Naive thymus-derived CD4-positive, alpha-beta T cell (primary cell): ENCODE measurements around the gene NAV1. TPM values are rescaled to one million over a fixed set of nuclear protein-coding genes. Genes with fewer than 3 reads are reported as not detected.
"Not testable (repeated sequence)": the region's sequence is repeated elsewhere in the genome, so short reads cannot be mapped to it uniquely, and the experiment has no call there.

Source experiments
- ATAC-seq: fragments of 150-1000 bp; cut with Tn5 transposase; 2 replicates; pipeline ENCODE4 v1.10.0; 2021; ENCODE audit warnings: mild to moderate bottlenecking, moderate library complexity
- CTCF ChIA-PET: fragments of 350-600 bp; sonication (Branson Sonifier 250); formaldehyde crosslinking; loops from one replicate; lab custom pipeline; 2021; ENCODE audit warnings: antibody characterized with exemption; lab: Charles Lee
- POLR2A ChIA-PET: fragments of 350-600 bp; sonication (Branson Sonifier 250); formaldehyde crosslinking; loops from one replicate; lab custom pipeline; 2021; ENCODE audit warnings: antibody characterized with exemption, inconsistent platforms; lab: Charles Lee
- DNase-seq, 9 donors: peaks; one replicate each; pipeline versions ENCODE4 v3.0.0 to v3.0.0-alpha.2; 2020 to 2022; ENCODE audit warnings: mixed read lengths in 1 of 9
- H3K27ac ChIP-seq: one replicate; pipeline ENCODE4 v1.7.0; 2013; ENCODE audit warnings: mild to moderate bottlenecking, low read depth, low read length, moderate library complexity
- H3K27me3 ChIP-seq, 2 donors: one replicate each; pipeline ENCODE4 v1.7.0; 2013; ENCODE audit warnings: low read length in 2 of 2, mild to moderate bottlenecking in 2 of 2, moderate library complexity in 2 of 2; ENCODE audit not compliant: control insufficient read depth in 2 of 2, insufficient read depth in 2 of 2
- H3K36me3 ChIP-seq, 3 experiments: 1 replicate in 2 of 3; 2 replicates in 1 of 3; pipeline ENCODE4 v1.7.0; 2013; ENCODE audit warnings: low read length in 3 of 3, mild to moderate bottlenecking in 3 of 3, moderate library complexity in 1 of 3; ENCODE audit not compliant: insufficient read depth in 3 of 3, control insufficient read depth in 2 of 3
- H3K4me1 ChIP-seq, 2 donors: one replicate each; pipeline ENCODE4 v1.7.0; 2013; ENCODE audit warnings: low read length in 2 of 2, mild to moderate bottlenecking in 2 of 2, moderate library complexity in 1 of 2; ENCODE audit not compliant: control insufficient read depth in 2 of 2, insufficient read depth in 2 of 2
- H3K4me3 ChIP-seq: 2 replicates; pipeline ENCODE4 v1.7.0; 2013; ENCODE audit warnings: mild to moderate bottlenecking, low read length
- H3K9me3 ChIP-seq, 3 experiments: 1 replicate in 2 of 3; 2 replicates in 1 of 3; pipeline ENCODE4 v1.7.0; 2013; ENCODE audit warnings: low read length in 3 of 3; ENCODE audit not compliant: control insufficient read depth in 2 of 3
- H3K27ac Mint-ChIP-seq, 9 donors: one replicate each; pipeline ENCODE4 v1.8.0; 2020 to 2022; ENCODE audit warnings: mixed read lengths in 9 of 9, mild to moderate bottlenecking in 8 of 9, moderate library complexity in 5 of 9, inconsistent platforms in 2 of 9
- H3K27me3 Mint-ChIP-seq, 5 donors: one replicate each; pipeline ENCODE4 v1.8.0; 2021 to 2022; ENCODE audit warnings: mixed read lengths in 5 of 5, mild to moderate bottlenecking in 1 of 5
- H3K36me3 Mint-ChIP-seq, 5 donors: one replicate each; pipeline ENCODE4 v1.8.0; 2020 to 2022; ENCODE audit warnings: mixed read lengths in 5 of 5, mild to moderate bottlenecking in 3 of 5, inconsistent platforms in 1 of 5
- H3K4me1 Mint-ChIP-seq, 7 donors: one replicate each; pipeline ENCODE4 v1.8.0; 2020 to 2022; ENCODE audit warnings: mixed read lengths in 7 of 7, mild to moderate bottlenecking in 3 of 7, inconsistent platforms in 1 of 7
- H3K4me3 Mint-ChIP-seq, 10 donors: one replicate each; pipeline ENCODE4 v1.8.0; 2020 to 2022; ENCODE audit warnings: mild to moderate bottlenecking in 10 of 10, mixed read lengths in 10 of 10, moderate library complexity in 6 of 10, inconsistent platforms in 2 of 10
- H3K9me3 Mint-ChIP-seq, 11 donors: one replicate each; pipeline ENCODE4 v1.8.0; 2020 to 2022; ENCODE audit warnings: mixed read lengths in 11 of 11, mild to moderate bottlenecking in 4 of 11, inconsistent platforms in 1 of 11, moderate library complexity in 1 of 11
- intact Hi-C, 2 donors: fragments of 100-400 bp; cut with micrococcal nuclease; formaldehyde crosslinking; loops; one replicate each; pipeline ENCODE4 v1.15.1; 2023
- polyA plus RNA-seq, 2 donors: library from polyadenylated mRNA; unstranded; fragments of 300-500 nt; fragmentation: Illumina TruSeq; gene quantifications; one replicate each; pipeline ENCODE4 v1.2.3, GENCODE V29; 2021
- total RNA-seq, 6 experiments: library from RNA in 5 of 6; stranded (reverse) in 5 of 6; gene quantifications; 1 replicate in 5 of 6; 2 replicates in 1 of 6; pipeline ENCODE4 v1.2.3 and lab custom pipeline; 2021 to 2026

NAV1 gene
- total and polyA plus RNA-seq, 7 experiments from 2014 or later, result 0.18 to 10.8 (median 2.6) TPM

DNA sequence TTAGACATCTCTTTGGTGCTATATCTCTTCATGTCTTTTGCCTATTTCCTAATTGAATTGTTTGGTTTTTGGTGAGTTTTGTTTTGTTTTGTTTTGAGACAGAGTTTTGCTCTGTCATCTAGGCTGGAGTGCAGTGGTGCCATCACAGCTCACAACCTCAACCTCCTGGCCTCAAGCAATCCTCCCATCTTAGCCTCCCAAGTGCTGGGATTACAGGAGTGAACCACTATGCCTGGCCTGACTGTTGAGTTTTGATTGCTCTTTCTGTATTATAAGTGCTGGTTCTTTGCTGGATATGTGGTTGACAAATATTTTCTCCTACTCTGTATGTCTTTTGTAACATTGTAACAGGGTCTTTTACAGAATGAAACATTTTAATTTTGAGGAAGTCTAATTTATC is 38.0 kb downstream of the NAV1 start:
- Mint-ChIP-seq H3K36me3 (peaks cover 0 to 9% (median 0%) of the 10 kb centered on the region in 5 donors), H3K4me3 (no peak overlapping the region), H3K27me3 (peaks cover 5 to 17% (median 6%) of the 10 kb centered on the region in 5 donors), H3K27ac (no peak overlapping the region), H3K4me1 (peaks cover 3 to 12% (median 10%) of the 10 kb centered on the region in 7 donors), H3K9me3 (peaks cover 0 to 16% (median 6%) of the 10 kb centered on the region in 11 donors)
- CTCF ChIA-PET, result no interaction called here
- Histone ChIP-seq H3K4me3 (no peak overlapping the region), H3K9me3 (no peaks in the 10 kb centered on the region), H3K36me3 (no peaks in the 10 kb centered on the region), H3K27me3 (no peaks in the 10 kb centered on the region), H3K27ac (no peak overlapping the region), H3K4me1 (no peaks in the 10 kb centered on the region)
- DNase-seq (no peak), ATAC-seq (no peak)
- intact Hi-C loops, result no loop called here
- POLR2A ChIA-PET, result no interaction called here

DNA sequence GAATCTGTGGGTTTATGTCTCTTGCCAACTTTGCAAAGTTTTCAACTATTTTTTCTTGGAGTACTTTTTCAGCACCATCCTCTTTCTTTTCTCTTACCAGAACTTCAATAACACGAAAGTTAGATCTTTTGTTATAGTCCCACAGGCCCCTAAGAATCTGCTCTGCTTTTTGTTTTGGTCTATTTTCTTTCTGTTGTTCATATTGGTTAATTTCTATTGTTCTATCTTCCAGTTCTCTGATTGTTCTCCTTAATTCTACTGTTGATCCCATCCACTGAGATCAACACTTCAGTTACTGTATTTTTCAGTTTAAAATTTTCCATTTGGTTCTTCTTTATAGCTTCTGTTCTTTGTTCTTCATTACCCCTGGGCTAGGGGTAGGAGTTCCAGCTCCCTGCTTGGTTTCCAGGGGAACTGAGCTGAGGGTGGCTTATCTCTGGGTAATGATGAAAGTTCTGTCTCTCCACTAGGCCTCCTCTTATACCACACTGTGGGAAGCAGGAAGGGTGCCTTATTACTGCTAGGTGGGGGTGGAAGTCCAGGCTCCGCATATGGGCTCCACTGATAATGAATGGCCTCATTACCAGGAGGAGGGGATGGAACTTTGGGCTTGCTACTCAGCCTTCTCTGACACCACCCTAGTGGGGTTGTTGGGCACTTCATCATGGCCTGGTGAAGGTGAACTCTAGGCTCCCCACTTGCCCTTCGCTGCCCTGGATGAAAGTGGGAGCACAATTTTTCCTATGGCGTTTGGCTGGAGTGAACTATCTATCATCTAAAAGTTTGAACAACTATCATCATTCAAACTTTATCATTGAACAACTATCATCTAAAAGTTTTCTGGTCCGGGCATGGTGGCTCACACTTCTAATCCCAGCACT is 39.3 kb downstream of the NAV1 start:
- peaks cover 3 to 7% (median 4%) of the 10 kb centered on the region in 7 donors for H3K4me1 Mint-ChIP-seq
- ChIA-PET CTCF (no interaction called here), POLR2A (no interaction called here)
- Histone ChIP-seq H3K27me3 (no peaks in the 10 kb centered on the region), H3K36me3 (no peaks in the 10 kb centered on the region), H3K4me1 (no peaks in the 10 kb centered on the region), H3K4me3 (no peak overlapping the region), H3K9me3 (no peaks in the 10 kb centered on the region), H3K27ac (no peak overlapping the region)
- H3K27me3 Mint-ChIP-seq, result peaks cover 5 to 17% (median 6%) of the 10 kb centered on the region in 5 donors
- no peak for ATAC-seq
- intact Hi-C loops, result no loop called here
- no peak for DNase-seq
- no peak overlapping the region for H3K4me3 Mint-ChIP-seq
- peaks cover 0 to 16% (median 6%) of the 10 kb centered on the region in 11 donors for H3K9me3 Mint-ChIP-seq
- peaks cover 0 to 9% (median 0%) of the 10 kb centered on the region in 5 donors for H3K36me3 Mint-ChIP-seq
- no peak overlapping the region for H3K27ac Mint-ChIP-seq

DNA sequence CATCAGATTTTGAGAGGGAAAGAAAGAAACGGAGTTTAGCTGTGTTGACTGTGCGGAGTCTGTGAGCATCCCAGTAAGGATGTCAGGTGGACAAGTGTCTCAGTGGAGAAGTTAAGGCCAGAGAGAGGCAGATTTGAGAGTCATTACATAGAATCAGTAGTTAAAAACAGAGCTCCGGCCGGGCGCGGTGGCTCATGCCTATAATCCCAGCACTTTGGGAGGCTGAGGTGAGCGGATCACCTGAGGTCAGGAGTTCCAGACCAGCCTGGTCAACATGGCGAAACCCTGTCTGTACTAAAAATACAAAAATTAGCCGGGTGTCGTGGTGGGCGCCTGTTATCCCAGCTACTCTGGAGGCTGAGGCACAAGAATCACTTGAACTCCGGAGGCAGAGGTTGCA is 42.4 kb downstream of the NAV1 start:
- not testable (repeated sequence) for ATAC-seq, H3K27ac Mint-ChIP-seq

DNA sequence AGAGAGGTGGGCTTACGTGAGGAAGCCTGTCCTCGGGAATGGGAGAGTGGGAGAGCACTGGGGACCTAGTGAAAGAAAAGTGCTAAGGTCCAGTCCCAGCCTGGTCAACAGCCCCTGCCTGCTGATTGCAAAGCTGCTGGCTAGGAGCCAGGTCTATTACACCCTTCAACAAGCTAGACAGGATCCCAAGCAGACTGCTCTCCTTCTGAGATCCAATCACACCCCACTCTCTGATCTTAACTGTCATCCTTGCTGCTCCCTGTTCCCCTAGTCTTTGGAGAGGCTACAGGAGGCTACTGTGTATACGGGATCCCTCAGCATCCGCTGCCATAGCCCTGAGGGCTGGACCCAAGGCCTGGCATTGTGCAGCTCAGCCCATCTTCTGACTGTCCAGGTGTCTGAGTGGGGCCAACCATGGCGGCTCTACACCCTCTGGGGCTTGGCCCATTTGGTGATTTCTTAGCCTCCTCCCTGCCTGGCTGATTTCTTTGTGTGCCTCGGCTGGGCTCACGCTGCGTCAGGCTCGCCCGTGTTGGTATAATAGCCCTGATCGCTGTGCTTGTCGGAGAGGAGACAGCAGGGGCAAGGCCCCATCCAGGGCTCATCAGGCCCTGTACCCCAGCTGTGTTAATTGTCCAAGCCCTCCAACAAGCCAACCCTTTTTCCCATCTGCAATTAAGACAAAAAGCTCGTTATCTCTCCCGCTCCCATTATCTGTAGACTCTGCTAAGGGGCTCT is 43.9 kb downstream of the NAV1 start:
- Mint-ChIP-seq H3K36me3 (peaks cover 0 to 4% (median 0%) of the 10 kb centered on the region in 5 donors), H3K27me3 (peaks cover 5 to 28% (median 10%) of the 10 kb centered on the region in 5 donors), H3K9me3 (peaks cover 0 to 9% (median 2%) of the 10 kb centered on the region in 11 donors), H3K4me1 (peaks cover 0 to 2% (median 0%) of the 10 kb centered on the region in 7 donors), H3K27ac (no peak overlapping the region), H3K4me3 (no peak overlapping the region)
- intact Hi-C loops, result no loop called here
- Histone ChIP-seq H3K4me1 (no peaks in the 10 kb centered on the region), H3K9me3 (no peaks in the 10 kb centered on the region), H3K36me3 (no peaks in the 10 kb centered on the region), H3K27me3 (no peaks in the 10 kb centered on the region), H3K27ac (no peak overlapping the region), H3K4me3 (no peak overlapping the region)
- DNase-seq (no peak), ATAC-seq (no peak)
- ChIA-PET POLR2A (no interaction called here), CTCF (interaction anchor here (0.5 kb wide), 1 partner anchor 78 kb away, joined by 5 read pairs; no protein-coding TSS in a partner anchor)

More for the DNA sequence above, 42.4 kb downstream of the NAV1 start:
- H3K4me1 Mint-ChIP-seq, H3K36me3 Mint-ChIP-seq, DNase-seq, H3K4me3 Mint-ChIP-seq, intact Hi-C loops, H3K27me3 ChIP-seq, CTCF ChIA-PET, POLR2A ChIA-PET, H3K27ac ChIP-seq, H3K4me1 ChIP-seq, H3K4me3 ChIP-seq, H3K9me3 ChIP-seq, H3K36me3 ChIP-seq: not testable (repeated sequence)
- H3K27me3 Mint-ChIP-seq, result peaks cover 5 to 24% (median 9%) of the 10 kb centered on the region in 5 donors
- peaks cover 0 to 16% (median 6%) of the 10 kb centered on the region in 11 donors for H3K9me3 Mint-ChIP-seq

DNA sequence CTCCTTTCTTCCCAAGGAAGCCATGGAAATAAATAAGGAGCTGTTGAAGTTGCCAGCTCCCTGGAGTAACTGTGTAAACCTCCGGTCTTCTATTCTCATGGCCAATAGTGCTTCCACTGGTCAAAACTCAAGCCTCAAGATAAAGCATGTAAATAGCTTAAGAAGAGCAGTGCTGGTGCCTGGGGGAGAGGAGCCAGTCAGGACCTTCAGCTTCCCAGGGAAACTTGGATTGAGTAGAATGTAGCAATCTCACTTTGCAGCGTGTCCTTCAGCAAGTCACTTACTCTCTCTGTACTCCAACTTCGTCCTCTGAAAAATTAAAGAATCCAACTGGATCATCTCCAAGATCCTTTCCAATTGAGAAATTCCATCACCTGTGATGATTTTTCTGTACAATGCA is 44.7 kb downstream of the NAV1 start:
- Histone ChIP-seq H3K27ac (no peak overlapping the region), H3K9me3 (no peaks in the 10 kb centered on the region), H3K36me3 (no peaks in the 10 kb centered on the region), H3K4me1 (no peaks in the 10 kb centered on the region), H3K4me3 (no peak overlapping the region), H3K27me3 (no peaks in the 10 kb centered on the region)
- ChIA-PET POLR2A (no interaction called here), CTCF (interaction anchor here (0.5 kb wide), 1 partner anchor 79 kb away, joined by 5 read pairs; no protein-coding TSS in a partner anchor)
- Mint-ChIP-seq H3K27ac (no peak overlapping the region), H3K4me3 (no peak overlapping the region), H3K4me1 (no peaks in the 10 kb centered on the region), H3K36me3 (no peaks in the 10 kb centered on the region), H3K27me3 (peaks cover 5 to 24% (median 10%) of the 10 kb centered on the region in 5 donors), H3K9me3 (peaks cover 0 to 1% (median 0%) of the 10 kb centered on the region in 11 donors)
- no peak for DNase-seq
- intact Hi-C loops, result no loop called here
- no peak for ATAC-seq

DNA sequence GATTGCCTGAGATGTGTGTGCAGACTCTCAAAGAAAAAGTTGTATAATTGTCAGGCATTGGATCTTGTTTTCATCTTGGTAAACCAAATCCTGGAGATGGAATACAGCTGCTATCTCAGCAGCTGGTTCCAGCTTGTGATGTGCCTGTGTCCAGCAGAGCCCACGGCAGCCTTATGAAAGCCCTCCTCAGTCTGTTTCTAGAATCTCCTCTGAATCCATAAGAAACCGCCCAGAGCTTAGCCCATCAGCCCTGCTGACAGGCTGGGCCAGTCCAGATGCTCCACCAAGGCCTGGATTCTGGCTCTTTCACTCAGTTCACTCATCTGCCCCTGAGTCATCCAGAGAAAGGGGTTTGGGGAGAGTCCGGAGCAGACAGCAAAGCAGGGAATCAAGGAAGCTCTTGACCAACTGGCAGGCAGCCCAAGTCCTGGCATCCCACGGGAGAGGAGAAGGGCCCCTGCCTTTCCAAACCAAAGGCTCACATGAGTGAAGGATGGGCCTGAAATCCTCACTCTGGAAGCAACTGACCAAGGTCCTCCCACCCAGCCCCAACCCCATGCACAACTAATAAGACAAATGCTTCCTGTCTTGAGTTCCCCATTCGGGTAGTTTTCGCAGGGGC is 45.7 kb downstream of the NAV1 start:
- Mint-ChIP-seq H3K27ac (no peak overlapping the region), H3K4me3 (no peak overlapping the region), H3K27me3 (peaks cover 5 to 24% (median 10%) of the 10 kb centered on the region in 5 donors), H3K4me1 (no peaks in the 10 kb centered on the region), H3K36me3 (no peaks in the 10 kb centered on the region), H3K9me3 (no peaks in the 10 kb centered on the region)
- H3K9me3 ChIP-seq, result no peaks in the 10 kb centered on the region
- intact Hi-C loops, result no loop called here
- no peaks in the 10 kb centered on the region for H3K27me3 ChIP-seq
- DNase-seq, result no peak
- no peak for ATAC-seq
- CTCF ChIA-PET, result no interaction called here
- H3K4me1 ChIP-seq, result no peaks in the 10 kb centered on the region
- no peak overlapping the region for H3K27ac ChIP-seq
- no peak overlapping the region for H3K4me3 ChIP-seq
- H3K36me3 ChIP-seq, result no peaks in the 10 kb centered on the region
- POLR2A ChIA-PET, result no interaction called here
